ENCODE data around the gene EZR. TPM values are rescaled to one million over a fixed set of nuclear protein-coding genes. Genes with fewer than 3 reads are reported as not detected.

The EZR gene
- total and polyA plus RNA-seq, 2 of the 13 experiments (the other 11 are each of a cell fraction or from before 2014, with no cell fraction given) = 34.7 to 60.3 TPM

DNA sequence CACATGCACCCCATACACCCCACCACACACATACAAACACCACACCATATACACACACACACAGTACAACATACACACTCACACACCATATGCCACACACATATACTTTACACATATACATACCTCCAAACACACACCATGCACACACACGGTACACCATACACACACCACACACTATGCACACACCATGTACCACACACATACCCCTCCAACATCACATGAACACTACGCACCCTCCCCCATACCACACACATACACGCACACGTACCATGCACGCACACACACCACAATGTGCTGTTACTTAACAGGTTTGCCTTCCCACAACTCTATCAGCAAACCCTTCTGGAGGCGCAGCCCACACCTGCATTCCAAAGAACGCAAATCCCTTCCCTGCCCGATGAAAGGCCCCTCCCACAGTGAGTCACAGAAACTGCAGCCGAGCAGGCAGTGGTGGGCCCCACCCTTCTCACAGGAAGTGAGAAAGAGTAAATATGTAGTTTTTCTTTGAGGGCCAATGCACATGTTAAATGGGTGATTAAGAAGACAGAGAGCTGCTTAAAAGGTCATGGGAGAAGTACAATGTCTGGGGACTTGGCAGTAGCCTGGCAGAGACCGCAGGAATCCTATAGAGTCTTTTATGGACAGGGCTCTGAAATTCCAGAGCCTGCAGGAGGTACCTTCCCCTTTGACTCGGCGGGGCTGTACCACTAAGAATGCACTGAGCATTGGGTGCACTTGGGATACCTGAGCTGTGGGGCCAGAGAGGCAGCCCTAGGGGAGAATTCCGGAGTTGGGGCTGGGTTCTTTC lies 34.1 kb upstream of the EZR start (continued):
- TF ChIP-seq ZNF468 (CRISPR knock-in tag; IDR thresholded peaks at IDR 0.05) = no peak
- no peak for TF ChIP-seq STAT5B (CRISPR knock-in tag; IDR thresholded peaks at IDR 0.05)
- TF ChIP-seq, protein P1, sequence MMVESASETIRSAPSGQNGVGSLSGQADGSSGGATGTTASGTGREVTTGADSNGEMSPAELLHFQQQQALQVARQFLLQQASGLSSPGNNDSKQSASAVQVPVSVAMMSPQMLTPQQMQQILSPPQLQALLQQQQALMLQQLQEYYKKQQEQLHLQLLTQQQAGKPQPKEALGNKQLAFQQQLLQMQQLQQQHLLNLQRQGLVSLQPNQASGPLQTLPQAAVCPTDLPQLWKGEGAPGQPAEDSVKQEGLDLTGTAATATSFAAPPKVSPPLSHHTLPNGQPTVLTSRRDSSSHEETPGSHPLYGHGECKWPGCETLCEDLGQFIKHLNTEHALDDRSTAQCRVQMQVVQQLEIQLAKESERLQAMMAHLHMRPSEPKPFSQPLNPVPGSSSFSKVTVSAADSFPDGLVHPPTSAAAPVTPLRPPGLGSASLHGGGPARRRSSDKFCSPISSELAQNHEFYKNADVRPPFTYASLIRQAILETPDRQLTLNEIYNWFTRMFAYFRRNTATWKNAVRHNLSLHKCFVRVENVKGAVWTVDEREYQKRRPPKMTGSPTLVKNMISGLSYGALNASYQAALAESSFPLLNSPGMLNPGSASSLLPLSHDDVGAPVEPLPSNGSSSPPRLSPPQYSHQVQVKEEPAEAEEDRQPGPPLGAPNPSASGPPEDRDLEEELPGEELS (CRISPR knock-in tag; IDR thresholded peaks at IDR 0.05) = peak; percentile 70; the same call in 1 of the 2 replicates
- TF ChIP-seq, protein P2, sequence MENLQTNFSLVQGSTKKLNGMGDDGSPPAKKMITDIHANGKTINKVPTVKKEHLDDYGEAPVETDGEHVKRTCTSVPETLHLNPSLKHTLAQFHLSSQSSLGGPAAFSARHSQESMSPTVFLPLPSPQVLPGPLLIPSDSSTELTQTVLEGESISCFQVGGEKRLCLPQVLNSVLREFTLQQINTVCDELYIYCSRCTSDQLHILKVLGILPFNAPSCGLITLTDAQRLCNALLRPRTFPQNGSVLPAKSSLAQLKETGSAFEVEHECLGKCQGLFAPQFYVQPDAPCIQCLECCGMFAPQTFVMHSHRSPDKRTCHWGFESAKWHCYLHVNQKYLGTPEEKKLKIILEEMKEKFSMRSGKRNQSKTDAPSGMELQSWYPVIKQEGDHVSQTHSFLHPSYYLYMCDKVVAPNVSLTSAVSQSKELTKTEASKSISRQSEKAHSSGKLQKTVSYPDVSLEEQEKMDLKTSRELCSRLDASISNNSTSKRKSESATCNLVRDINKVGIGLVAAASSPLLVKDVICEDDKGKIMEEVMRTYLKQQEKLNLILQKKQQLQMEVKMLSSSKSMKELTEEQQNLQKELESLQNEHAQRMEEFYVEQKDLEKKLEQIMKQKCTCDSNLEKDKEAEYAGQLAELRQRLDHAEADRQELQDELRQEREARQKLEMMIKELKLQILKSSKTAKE (CRISPR knock-in tag; IDR thresholded peaks at IDR 0.05; ENCODE audit: borderline replicate concordance) = peak; percentile 53; the same call in 1 of the 2 replicates
- no peak for TF ChIP-seq ETV6 (CRISPR knock-in tag; conservative IDR thresholded peaks at IDR 0.05)
- no peak for TF ChIP-seq FOXJ3 (CRISPR knock-in tag; IDR thresholded peaks at IDR 0.05; ENCODE audit: borderline replicate concordance)
- TF ChIP-seq, protein P3, sequence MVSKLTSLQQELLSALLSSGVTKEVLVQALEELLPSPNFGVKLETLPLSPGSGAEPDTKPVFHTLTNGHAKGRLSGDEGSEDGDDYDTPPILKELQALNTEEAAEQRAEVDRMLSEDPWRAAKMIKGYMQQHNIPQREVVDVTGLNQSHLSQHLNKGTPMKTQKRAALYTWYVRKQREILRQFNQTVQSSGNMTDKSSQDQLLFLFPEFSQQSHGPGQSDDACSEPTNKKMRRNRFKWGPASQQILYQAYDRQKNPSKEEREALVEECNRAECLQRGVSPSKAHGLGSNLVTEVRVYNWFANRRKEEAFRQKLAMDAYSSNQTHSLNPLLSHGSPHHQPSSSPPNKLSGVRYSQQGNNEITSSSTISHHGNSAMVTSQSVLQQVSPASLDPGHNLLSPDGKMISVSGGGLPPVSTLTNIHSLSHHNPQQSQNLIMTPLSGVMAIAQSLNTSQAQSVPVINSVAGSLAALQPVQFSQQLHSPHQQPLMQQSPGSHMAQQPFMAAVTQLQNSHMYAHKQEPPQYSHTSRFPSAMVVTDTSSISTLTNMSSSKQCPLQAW (CRISPR knock-in tag; IDR thresholded peaks at IDR 0.05) = peak; percentile 90
- peak; percentile 44; the same call in 1 of the 2 replicates for TF ChIP-seq MIER3 (CRISPR knock-in tag; IDR thresholded peaks at IDR 0.05; ENCODE audit: borderline replicate concordance)
- no peak for TF ChIP-seq RORA (CRISPR knock-in tag; IDR thresholded peaks at IDR 0.05)
- TF ChIP-seq, protein P4, sequence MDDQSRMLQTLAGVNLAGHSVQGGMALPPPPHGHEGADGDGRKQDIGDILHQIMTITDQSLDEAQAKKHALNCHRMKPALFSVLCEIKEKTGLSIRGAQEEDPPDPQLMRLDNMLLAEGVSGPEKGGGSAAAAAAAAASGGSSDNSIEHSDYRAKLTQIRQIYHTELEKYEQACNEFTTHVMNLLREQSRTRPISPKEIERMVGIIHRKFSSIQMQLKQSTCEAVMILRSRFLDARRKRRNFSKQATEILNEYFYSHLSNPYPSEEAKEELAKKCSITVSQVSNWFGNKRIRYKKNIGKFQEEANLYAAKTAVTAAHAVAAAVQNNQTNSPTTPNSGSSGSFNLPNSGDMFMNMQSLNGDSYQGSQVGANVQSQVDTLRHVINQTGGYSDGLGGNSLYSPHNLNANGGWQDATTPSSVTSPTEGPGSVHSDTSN (CRISPR knock-in tag; IDR thresholded peaks at IDR 0.05; ENCODE audit: borderline replicate concordance) = no peak
- TF ChIP-seq SNRNP70 (IDR thresholded peaks at IDR 0.05; ENCODE audit: low read depth, low read length) = no peak
- peak; percentile 75 for TF ChIP-seq TBX3 (IDR thresholded peaks at IDR 0.05; ENCODE audit: borderline replicate concordance)
- TF ChIP-seq PCBP1 (IDR thresholded peaks at IDR 0.05; ENCODE audit: borderline replicate concordance, low read depth, low read length) = no peak
- TF ChIP-seq ZNF317 (CRISPR knock-in tag; IDR thresholded peaks at IDR 0.05) = no peak
- TF ChIP-seq ATF7-NPFF (CRISPR knock-in tag; IDR thresholded peaks at IDR 0.05; ENCODE audit: low read depth) = no peak
- TF ChIP-seq PCBP2 (optimal IDR thresholded peaks at IDR 0.05; ENCODE audit: low read depth, low read length, poor library complexity, severe bottlenecking) = no peak
- TF ChIP-seq, protein P5, sequence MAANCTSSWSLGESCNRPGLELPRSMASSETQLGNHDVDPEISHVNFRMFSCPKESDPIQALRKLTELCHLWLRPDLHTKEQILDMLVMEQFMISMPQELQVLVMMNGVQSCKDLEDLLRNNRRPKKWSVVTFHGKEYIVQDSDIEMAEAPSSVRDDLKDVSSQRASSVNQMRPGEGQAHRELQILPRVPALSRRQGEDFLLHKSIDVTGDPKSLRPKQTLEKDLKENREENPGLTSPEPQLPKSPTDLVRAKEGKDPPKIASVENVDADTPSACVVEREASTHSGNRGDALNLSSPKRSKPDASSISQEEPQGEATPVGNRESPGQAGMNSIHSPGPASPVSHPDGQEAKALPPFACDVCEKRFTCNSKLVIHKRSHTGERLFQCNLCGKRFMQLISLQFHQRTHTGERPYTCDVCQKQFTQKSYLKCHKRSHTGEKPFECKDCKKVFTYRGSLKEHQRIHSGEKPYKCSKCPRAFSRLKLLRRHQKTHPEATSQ (CRISPR knock-in tag; IDR thresholded peaks at IDR 0.05; ENCODE audit: borderline replicate concordance) = no peak
- TF ChIP-seq BCL6 (CRISPR knock-in tag; IDR thresholded peaks at IDR 0.05) = peak; percentile 48
- TF ChIP-seq, protein P6, sequence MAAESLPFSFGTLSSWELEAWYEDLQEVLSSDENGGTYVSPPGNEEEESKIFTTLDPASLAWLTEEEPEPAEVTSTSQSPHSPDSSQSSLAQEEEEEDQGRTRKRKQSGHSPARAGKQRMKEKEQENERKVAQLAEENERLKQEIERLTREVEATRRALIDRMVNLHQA (CRISPR knock-in tag; IDR thresholded peaks at IDR 0.05) = no peak
- TF ChIP-seq EEA1 (CRISPR knock-in tag; IDR thresholded peaks at IDR 0.05; ENCODE audit: borderline replicate concordance) = no peak
